GM18909 (cell line): Measurements from ENCODE around the gene PTPRG.
"Not testable (repeated sequence)": the region's sequence is repeated elsewhere in the genome, so short reads cannot be mapped to it uniquely, and the experiment has no call there.

Experiments
- ATAC-seq: cut with Tn5 transposase; IDR thresholded peaks from one replicate; pipeline ENCODE4 v1.9.1; 2021; ENCODE audit warnings: mild to moderate bottlenecking; ENCODE audit not compliant: unreplicated experiment, poor library complexity

PTPRG gene

DNA sequence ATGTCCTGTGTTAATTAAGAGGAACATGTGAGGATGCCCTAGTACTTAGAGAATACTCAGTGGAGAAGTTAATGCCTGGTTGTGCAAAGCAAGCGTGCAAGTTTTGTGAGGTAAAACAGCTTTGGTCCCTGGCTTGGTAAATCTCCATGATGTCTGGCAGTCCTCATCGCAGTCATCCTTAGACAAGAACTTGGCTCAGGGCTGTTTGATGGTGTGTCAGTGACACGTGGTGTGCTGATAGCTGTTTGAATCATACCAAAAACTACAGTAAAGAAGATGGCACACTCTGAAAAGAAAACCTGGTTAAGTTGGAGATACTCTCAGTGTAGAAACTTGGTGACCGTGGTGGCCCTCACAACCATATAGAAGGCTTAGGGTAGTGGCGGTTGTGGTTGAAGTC is 450.3 kb downstream of the PTPRG start:
- no peak for ATAC-seq

DNA sequence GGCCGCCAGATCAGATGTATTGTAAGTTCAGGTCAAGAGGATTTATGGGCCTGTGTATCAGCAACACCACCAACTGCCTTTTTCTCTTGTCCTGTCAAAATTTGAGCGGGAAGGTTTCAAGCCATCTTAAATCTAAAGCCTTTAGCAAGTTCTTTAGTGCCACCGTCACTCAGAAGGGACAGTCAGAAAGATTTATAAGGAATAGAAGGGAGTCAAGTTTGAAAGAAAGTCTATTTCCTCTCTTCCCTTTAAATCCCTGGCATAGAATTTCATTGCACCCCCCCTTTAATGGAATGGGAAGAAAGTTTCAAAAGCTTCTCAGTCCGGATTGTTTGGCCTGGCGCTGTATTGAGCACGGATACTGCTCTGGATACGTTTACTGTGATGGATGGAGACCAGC is 452.6 kb downstream of the PTPRG start:
- ATAC-seq = no peak

DNA sequence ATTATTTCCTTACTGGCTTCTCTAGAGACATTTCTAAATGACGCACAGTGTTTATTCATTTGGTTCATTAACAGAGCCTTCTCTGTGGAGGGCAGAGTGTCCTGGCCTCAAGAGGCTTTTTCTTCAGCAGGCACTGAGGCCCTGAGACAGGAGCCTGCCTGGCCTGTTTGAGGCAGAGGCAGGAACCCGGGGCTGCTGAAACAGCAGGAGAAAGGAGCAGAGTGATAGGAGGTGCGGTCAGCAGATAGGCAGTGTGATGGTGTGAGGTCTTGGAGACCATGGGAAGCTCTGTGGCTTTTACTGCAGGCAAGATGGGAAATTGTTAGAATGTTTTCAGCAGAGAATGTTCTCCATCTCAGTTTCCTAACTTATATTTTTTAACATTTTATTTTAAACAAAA is 453.7 kb downstream of the PTPRG start:
- no peak for ATAC-seq

DNA sequence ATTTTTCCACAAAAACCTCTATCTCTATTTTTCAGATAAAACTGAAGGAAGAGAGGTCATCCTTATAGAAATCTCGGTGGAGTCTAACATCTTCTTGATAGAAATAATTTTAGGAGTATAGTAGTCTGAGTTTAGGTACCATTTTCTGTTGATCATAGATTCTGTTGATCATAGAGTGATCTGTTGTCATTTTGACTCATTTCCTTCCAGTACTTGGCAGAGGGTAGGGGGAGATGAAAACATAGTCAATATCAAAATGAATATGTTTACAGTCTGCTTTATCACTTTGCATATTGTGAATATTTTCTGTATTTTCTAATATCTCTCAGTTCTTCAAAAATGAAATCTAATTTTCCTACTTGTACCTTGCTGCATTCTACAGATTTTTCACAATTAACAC is 458.5 kb downstream of the PTPRG start:
- ATAC-seq = no peak

DNA sequence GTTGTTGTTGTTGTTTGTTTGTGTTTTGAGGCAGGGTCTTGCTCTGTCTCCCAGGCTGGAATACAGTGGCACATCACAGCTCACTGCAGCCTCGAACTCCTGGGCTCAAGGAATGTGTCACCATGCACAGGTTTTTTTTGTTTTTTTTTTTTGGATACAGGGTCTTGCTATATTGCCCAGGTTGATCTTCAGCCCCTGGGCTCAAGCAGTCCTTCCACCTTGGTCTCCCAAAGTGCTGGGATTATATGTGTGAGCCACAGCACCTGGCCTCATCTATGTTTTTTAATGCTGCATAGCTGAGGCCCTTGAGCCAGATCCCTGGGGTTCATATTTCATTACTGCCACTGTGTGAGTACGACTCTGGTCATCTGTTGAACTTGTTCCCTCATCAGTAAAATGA is 459.3 kb downstream of the PTPRG start:
- ATAC-seq = no peak

DNA sequence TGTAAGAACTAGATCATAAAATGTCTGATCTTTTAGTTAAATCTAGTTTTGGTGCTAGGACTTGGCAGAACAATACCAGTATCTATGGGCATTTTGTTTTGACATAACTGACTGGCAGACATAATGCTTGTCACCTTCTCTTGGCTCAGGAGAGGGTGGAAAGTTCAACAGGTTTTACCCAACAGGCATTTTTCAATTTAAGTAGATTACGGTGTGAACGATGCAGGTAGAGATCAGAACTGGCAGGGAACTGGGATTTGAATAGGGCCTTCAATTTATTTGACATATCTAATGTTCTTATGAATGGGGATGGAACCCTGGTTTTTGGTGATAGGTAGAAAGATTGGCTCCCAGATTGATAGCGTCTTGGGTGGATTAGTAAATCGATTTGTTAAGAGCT is 460.9 kb downstream of the PTPRG start:
- ATAC-seq = no peak

DNA sequence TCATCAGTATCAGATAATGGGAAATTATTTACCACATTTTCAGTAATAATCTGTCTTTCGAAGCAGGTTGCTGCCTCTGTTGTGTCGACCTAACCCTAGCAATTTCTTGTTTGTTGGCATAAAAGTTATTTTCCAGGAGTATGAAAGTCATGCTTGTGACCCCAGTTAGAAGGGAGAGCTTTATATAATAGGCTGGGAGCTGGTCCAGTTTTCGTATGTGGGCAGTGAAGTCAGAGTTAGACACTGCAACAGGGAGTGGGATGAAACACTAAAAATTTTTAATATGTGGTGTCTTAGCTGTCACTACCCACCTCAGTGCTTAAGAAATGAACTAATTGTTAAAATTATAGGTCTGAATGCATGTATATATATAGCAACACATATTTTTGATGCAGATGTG is 463.5 kb downstream of the PTPRG start:
- no peak for ATAC-seq

DNA sequence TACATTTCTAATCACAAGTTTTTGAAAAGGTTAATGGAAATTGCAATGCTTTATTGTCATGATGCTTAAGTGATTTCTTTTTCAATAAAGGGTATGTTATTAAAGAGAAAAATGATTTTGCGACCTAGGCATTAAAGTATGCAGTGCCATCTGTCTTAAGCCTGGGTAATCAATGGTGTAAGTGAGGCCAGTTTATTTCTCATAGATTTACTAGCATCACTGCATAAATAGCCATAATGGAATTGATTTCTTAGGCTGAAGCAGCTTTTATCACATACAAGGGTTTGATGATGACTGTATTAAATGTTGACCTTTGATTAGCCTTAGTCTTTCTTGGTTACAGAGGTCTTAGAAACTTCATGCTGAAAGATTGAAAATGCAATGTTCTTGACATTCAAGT is 464.5 kb downstream of the PTPRG start:
- no peak for ATAC-seq

DNA sequence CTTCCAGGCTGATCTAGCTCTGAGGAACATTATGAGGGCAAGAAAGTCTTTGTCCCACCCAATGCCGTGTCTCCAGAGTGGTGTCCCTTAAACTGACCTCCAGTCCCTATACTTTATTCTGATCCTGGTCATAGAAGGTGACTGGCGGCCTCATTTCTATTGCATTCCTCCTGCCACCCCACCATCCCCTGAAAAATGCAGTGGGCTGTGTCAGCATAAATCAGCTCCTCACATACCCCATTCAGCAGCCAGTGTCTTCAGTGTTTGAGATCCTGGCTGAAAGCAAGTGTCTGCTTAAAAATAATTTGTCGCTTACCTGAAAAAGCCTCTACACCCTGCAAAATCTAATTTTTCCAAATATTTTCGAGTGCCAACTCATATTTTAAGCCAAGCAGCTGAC is 465.9 kb downstream of the PTPRG start:
- no peak for ATAC-seq

DNA sequence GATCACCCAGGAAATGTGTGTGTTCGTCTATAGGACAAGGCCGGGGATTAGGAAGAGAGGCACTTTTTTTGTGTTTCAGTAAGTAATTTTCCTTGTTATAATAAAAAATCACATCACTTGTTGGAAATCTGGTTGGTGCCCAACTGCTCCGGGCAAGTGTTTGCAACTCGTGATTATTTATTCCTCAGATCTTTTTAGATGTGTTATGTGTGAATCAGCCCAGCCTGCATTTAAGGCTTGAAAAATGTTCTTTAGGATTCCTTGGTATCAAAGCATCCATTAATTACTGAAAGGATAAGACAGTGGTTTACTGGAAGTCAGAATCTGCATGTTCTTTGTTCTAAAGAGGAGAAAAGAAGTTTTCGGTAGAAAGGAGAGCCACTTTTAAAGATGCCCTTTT is 466.4 kb downstream of the PTPRG start:
- ATAC-seq = no peak

DNA sequence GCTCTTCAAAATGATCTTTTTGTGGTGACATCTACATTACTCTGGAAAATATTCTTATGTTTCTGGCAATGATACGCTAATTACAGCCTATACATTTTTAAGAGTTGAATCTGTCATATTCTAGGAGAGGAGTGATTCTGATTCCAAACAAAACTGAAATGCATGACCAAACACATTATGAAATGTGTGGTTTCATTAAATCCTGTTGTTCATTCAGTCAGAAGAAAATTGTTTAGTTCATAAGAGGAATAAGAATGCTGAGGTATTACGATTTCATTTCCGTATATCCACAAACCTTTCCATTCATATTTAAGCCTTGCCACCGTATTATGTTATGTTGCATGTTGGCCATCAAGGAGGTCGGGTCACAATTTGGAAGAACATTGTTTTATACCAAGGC is 466.9 kb downstream of the PTPRG start:
- no peak for ATAC-seq

DNA sequence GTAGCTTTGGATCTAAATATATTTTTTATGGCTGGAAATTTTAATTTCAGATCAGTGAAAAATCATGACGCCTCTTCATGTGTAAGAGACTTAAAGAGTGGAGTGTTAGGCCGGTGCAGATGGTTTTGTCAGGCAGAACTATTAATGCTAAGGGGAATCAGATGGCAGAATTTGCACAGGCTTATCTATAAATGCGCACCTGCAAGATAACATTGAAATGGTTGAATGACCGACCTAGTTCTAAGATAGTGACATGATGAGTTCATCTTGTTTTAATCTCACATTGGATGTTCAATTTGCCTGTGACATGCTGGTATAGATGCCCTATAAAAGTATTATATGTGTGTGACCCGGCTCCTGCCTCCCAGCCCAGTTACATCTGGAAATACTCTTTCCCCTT is 471.4 kb downstream of the PTPRG start:
- no peak for ATAC-seq

DNA sequence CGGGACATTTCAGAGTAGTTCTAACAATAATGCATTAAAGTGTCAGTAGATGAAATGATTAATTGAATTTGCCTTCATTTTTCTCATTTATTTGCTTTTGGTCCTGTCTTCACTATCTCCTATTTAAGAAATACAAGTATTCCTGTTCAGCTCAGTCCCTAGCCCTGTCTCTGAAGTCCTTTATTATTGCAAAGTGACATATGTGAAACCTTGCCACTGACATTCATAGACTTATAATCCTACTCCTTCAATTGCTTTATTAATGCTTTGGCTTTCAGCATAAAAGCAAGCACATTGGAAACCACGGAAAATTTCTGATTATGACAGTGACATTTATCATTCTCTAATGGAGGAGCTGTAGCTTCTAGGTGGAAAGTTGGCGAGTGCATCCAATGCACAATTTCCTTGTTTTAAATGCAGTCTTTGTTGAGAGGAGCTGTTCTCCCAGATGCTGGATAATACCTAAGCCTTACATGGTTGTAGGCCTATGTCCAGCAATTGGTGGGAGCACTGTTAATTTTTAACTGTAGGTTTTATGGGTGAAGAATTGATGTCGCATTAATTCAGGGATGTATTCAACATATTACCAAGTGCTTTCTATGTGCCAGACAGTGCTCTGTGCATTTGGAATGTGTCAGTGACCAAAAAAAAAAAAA is 474.2 kb downstream of the PTPRG start:
- ATAC-seq = no peak

DNA sequence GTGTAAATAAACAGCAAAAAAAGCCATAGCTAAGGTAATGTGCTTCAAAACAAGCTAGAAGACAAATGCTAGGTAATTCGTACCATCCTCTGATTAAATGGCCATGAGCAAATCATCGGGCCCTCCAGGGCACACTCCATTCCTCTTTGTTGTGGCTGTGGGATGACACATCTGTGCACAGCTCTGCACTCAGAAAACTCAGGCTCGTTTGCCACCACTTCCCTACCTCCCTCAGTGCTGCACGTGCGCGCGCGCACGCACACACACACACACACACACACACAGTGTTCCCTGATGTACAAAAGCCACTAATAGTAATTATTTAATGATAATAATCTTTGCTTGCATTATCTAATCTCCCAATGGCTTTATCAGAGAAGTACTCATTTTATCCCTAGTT is 475.4 kb downstream of the PTPRG start:
- ATAC-seq = no peak

DNA sequence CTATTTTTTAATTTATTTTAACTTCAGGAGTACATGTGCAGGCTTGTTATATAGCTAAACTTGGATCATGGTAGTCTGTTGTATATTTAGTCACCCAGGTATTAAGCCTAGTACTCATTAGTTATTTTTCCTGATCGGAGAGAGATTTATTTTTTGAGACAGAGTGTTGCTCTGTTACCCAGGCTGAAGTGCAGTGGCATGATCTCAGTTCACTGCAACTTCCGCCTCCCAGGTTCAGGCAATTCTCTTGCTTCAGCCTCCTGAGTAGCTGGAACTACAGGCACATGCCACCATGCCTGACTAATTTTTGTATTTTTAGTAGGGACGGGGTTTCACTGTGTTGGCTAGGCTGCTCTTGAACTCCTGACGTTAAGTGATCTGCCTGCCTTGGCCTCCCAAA is 477.4 kb downstream of the PTPRG start:
- not testable (repeated sequence) for ATAC-seq

DNA sequence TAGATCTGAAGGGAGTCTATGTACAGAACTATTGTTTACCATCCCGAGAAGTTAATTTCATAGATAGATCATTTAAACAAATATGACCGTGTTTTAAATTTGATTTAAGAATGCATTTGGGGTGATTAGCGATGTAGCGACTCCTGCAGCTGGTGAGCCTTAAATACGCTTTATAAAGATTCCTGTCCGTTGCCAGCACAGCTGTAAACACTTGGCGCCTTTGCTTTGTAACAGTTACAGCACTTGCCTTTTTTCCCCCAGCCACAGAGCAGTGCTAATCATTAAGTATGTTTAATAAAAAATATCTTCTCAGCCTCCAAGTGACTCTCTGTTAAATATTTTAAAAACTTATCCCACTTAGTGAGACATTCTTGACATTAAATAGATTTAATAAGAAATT is 478.2 kb downstream of the PTPRG start:
- no peak for ATAC-seq

DNA sequence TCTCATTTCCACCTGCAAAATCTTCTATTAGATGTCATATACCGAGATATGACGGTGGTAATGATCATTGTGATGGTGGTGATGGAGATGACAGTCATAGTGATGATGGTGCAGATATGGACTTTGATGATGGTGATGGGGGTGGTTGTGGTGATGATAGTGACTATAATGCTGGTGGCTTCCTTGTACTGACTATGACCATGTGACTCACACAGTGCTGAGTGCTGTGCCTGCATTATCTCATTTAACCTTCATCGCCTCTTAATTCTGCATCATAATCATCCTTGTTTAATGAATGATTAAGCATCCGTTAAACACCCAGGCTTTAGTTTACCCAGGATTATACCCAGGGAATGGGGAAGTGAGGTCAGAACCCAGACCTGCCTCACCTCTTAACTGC is 480.3 kb downstream of the PTPRG start:
- ATAC-seq = no peak

DNA sequence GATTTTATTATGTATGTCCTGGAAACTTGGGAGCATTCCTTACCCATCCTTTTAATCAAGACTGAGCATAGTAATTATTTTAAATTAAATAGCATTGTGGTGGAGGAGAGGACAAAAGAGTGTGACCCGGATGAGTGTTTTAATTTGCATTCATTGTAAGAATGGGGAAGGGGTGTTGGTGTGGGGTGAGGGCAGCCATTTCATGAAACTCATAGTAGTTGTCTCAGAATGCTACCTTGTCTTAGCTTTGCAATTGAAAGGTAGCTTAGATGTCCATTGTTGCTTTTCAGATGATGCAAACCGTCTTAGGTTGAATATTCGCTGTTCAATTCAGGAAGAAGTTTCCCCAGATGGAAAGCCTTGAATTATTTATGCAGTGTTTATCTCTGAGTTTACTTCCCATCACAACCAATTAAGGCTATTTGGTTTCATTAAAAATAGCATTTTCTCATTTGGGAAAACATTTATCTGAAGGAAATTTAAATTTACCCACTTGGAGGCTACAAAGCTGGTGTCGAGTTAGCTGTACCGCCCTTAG is 483.6 kb downstream of the PTPRG start:
- ATAC-seq = no peak

DNA sequence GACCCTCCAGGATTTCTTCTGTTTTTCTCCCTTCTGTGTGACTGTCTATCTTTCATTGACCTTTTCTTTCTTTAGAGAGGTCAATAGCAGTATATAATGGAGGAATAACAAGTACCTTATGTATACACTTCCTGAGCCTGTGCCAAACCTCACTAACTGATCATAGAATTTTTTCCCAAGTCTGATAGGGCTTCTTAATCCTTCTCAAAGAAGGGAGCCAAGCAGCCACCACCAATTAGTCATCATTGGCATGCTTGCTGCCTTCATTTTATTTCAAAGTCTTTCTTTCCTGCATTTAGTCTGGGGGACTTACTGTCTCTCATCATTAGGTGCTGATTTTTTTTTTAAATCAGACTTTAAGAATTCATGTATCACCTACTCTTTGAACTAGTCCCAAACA is 485.0 kb downstream of the PTPRG start:
- ATAC-seq = no peak

DNA sequence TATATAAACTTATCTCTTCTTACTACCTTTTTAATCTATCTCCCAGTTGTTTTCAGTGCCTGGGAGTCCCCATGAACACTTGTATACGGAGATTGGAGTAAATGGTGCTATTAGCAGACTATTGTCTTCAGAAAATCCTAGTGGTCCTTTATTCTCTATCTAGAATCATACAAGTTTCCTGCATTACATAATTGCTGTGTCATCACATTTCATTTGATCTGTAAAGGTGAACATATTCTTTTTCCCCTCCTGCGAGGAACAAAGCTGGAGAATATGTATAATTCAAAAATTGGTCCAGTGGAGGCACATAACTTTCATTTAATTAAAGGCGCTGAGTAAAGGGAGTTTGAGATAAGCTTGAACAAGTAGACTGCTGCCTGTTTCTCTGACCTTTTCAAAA is 487.2 kb downstream of the PTPRG start:
- ATAC-seq = no peak

DNA sequence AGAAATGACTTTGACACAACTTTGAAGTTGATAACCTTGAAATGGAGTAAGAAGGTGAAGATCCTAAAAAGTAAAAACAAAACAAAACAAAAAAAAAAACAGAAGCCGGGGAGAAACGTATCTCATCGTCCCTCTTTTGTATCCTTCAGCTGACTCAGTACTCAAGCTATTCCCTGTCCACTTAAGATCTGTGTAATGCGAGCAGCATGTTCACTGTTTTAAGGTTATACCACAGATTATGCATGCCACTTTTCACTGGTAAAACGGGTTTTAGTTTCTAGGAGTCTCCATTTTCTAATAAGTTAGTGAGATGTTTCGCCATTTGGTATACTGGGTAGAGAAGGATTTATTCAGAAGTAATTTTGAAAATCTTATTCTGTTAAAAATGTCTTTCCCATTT is 487.7 kb downstream of the PTPRG start:
- no peak for ATAC-seq

DNA sequence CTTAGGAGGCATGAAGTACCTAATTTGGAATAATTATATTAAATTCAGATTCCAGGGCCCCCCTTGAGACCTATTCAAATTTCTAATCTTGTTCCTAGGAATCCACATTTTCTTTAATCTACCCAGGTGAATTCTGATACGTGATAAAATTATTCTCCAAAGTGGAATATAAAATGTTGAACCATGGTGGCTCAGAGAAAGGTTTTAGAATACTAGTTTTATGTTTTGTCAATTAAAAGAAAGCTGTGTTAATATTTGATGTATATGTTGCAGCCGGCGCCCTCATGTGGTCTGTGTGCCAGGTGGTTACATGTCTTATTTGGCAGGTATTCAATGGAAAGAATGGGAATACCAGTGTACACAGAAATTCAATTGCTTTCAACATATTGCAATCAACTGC is 490.1 kb downstream of the PTPRG start:
- no peak for ATAC-seq

DNA sequence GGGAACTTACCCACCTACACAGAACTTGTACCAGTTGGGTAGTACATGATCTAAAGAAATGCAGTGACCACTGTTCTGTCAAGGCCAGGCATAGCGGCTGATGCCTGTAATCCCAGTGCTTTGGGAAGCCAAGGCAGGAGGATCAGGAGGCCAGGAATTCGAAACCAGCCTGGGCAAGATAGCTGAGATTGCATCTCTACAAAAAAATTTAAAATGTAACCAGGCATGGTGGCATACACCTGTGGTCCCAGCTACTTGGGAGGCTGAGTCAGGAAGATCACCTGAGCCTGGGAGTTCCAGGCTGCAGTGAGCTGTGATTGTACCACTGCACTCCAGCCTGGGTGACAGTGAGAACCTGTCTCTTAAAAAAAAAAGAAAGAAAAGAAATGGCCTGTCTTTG is 491.0 kb downstream of the PTPRG start:
- ATAC-seq = no peak
